HCT116 (cell line): ENCODE measurements around the gene GIT1. TPM values are rescaled to one million over a fixed set of nuclear protein-coding genes. Genes with fewer than 3 reads are reported as not detected.

Experiments
- ATAC-seq: fragments of 200-7000 bp; cut with Tn5 transposase; 2 replicates; pipeline ENCODE4 v1.9.1; 2020; ENCODE audit warnings: mild to moderate bottlenecking, moderate library complexity
- BruUV-seq: library from RNA; stranded (reverse); fragments of 400-500 nt; replicated peaks from 2 replicates; lab custom pipeline; 2021; lab: Mats Ljungman, UMichigan
- CTCF ChIA-PET: fragments of 300-600 bp; sonication (Branson Sonifier 250); formaldehyde crosslinking; loops from one replicate; lab custom pipeline; 2021; ENCODE audit warnings: antibody characterized with exemption; lab: Charles Lee
- POLR2A ChIA-PET: fragments of 300-600, 350-600 bp; sonication (Branson Sonifier 250); formaldehyde crosslinking; loops from one replicate; lab custom pipeline; 2021; ENCODE audit warnings: antibody characterized with exemption; lab: Charles Lee
- RAD21 ChIA-PET, 2 experiments: fragments of 300-600 bp; sonication (Branson Sonifier 250); formaldehyde crosslinking; loops; one replicate each; lab custom pipeline; 2023; ENCODE audit warnings: low total read pairs in 2 of 2; ENCODE audit not compliant: uncharacterized antibody in 2 of 2, unreplicated experiment in 2 of 2, low non-redundant PET in 1 of 2; lab: Charles Lee
- DNase-seq: peaks from one replicate; pipeline ENCODE4 v3.0.0-alpha.2; 2010; ENCODE audit warnings: low read depth, low spot score
- H2AFZ ChIP-seq: fragments of 200-600 bp; shearing (Covaris generic), sonication (generic); 2 replicates; pipeline ENCODE4 v1.6.1; 2017; ENCODE audit warnings: low read depth, mixed run types, mixed read lengths, antibody characterized with exemption, low read length; ENCODE audit not compliant: poor library complexity, severe bottlenecking
- H3K27ac ChIP-seq: 2 replicates; pipeline ENCODE4 v1.5.1; 2012; ENCODE audit warnings: low read depth, low read length
- H3K27me3 ChIP-seq: fragments of 200-600 bp; sonication (generic); 2 replicates; pipeline ENCODE4 v1.6.1; 2016; ENCODE audit warnings: mixed run types, low read length, mixed read lengths; ENCODE audit not compliant: insufficient read depth
- H3K36me3 ChIP-seq, 2 experiments: fragments of 200-500 bp in 1 of 2; fragments of 200-600 bp in 1 of 2; sonication (Bioruptor generic) in 1 of 2; sonication (generic) in 1 of 2; 2 replicates each; pipeline versions ENCODE4 v1.5.1 to v1.6.1; 2014 to 2016; ENCODE audit warnings: low read length in 2 of 2, inconsistent platforms in 1 of 2, mixed read lengths in 1 of 2, mixed run types in 1 of 2; ENCODE audit not compliant: insufficient read depth in 2 of 2, control insufficient read depth in 1 of 2
- H3K4me1 ChIP-seq, 2 experiments: fragments of 200-600 bp in 1 of 2; sonication (generic) in 1 of 2; 2 replicates each; pipeline versions ENCODE4 v1.5.1 to v1.6.1; 2012 to 2017; ENCODE audit warnings: low read length in 2 of 2, inconsistent platforms in 1 of 2, mild to moderate bottlenecking in 1 of 2, mixed read lengths in 1 of 2, mixed run types in 1 of 2, moderate library complexity in 1 of 2; ENCODE audit not compliant: insufficient read depth in 2 of 2, control insufficient read depth in 1 of 2
- H3K4me2 ChIP-seq: fragments of 200-600 bp; sonication (generic); 2 replicates; pipeline ENCODE4 v1.6.1; 2017; ENCODE audit warnings: mixed run types, low read length, mixed read lengths
- H3K4me3 ChIP-seq, 2 experiments: fragments of 200-600 bp in 1 of 2; sonication (generic) in 1 of 2; replicated peaks in 1 of 2; 2 replicates each; pipeline ENCODE4 v1.5.1; 2011 to 2016; ENCODE audit warnings: low read length in 2 of 2, control low read depth in 1 of 2, low read depth in 1 of 2, mild to moderate bottlenecking in 1 of 2, mixed read lengths in 1 of 2, mixed run types in 1 of 2
- H3K79me2 ChIP-seq: fragments of 200-600 bp; sonication (generic); 2 replicates; pipeline ENCODE4 v1.6.1; 2017; ENCODE audit warnings: mild to moderate bottlenecking, mixed run types, low read length, moderate library complexity, mixed read lengths; ENCODE audit not compliant: insufficient read depth
- H3K9ac ChIP-seq: fragments of 200-600 bp; sonication (generic); 2 replicates; pipeline ENCODE4 v1.6.1; 2016; ENCODE audit warnings: low read length, mixed read lengths
- H3K9me2 ChIP-seq: fragments of 200-600 bp; sonication (generic), shearing (Covaris generic); 2 replicates; pipeline ENCODE4 v1.6.1; 2017; ENCODE audit warnings: mixed run types, mild to moderate bottlenecking, moderate library complexity; ENCODE audit not compliant: insufficient read depth
- H3K9me3 ChIP-seq, 2 experiments: fragments of 200-500 bp in 1 of 2; fragments of 200-600 bp in 1 of 2; sonication (Bioruptor generic) in 1 of 2; sonication (generic) in 1 of 2; 2 replicates each; pipeline ENCODE4 v1.6.1; 2014 to 2017; ENCODE audit warnings: low read length in 2 of 2, mixed read lengths in 2 of 2, inconsistent platforms in 1 of 2, low read depth in 1 of 2, mild to moderate bottlenecking in 1 of 2, mixed run types in 1 of 2, moderate library complexity in 1 of 2; ENCODE audit not compliant: control insufficient read depth in 1 of 2, insufficient read depth in 1 of 2
- H4K20me1 ChIP-seq: fragments of 200-600 bp; sonication (generic), shearing (Covaris generic); 2 replicates; pipeline ENCODE4 v1.6.1; 2017; ENCODE audit warnings: mixed run types, mild to moderate bottlenecking, moderate library complexity; ENCODE audit not compliant: insufficient read depth
- CBX3 ChIP-seq: IDR thresholded peaks from 2 replicates; pipeline ENCODE4 v1.6.1; 2012; ENCODE audit warnings: low read depth
- CTCF ChIP-seq, 3 experiments: fragments of 200-600 bp in 1 of 3; sonication (generic) in 1 of 3; IDR thresholded peaks in 2 of 3; conservative IDR thresholded peaks in 1 of 3; 2 replicates each; pipeline ENCODE4 v1.5.1; 2012 to 2017; ENCODE audit warnings: low read depth in 2 of 3, low read length in 2 of 3, antibody characterized with exemption in 1 of 3, borderline replicate concordance in 1 of 3, control low read depth in 1 of 3, mild to moderate bottlenecking in 1 of 3, mixed read lengths in 1 of 3, mixed run types in 1 of 3, moderate library complexity in 1 of 3; ENCODE audit not compliant: insufficient read depth in 1 of 3
- ELF1 ChIP-seq: IDR thresholded peaks from 2 replicates; pipeline ENCODE4 v1.6.1; 2012; ENCODE audit warnings: low read depth, borderline replicate concordance
- EZH2 ChIP-seq: fragments of 200-600 bp; sonication (generic); IDR thresholded peaks from 2 replicates; pipeline ENCODE4 v1.6.1; 2017; ENCODE audit warnings: antibody characterized with exemption, mixed run types
- EZH2phosphoT487 ChIP-seq: fragments of 200-600 bp; IDR thresholded peaks from 2 replicates; pipeline ENCODE4 v1.6.1; 2018; ENCODE audit warnings: antibody characterized with exemption, borderline replicate concordance
- JUND ChIP-seq: IDR thresholded peaks from 2 replicates; pipeline ENCODE4 v1.6.1; 2012
- MAX ChIP-seq: IDR thresholded peaks from 2 replicates; pipeline ENCODE4 v1.6.1; 2012
- POLR2A ChIP-seq: IDR thresholded peaks from 2 replicates; pipeline ENCODE4 v1.7.0; 2011; ENCODE audit warnings: borderline replicate concordance; ENCODE audit not compliant: insufficient read depth, insufficient read length; ENCODE audit errors: extremely low read depth
- RAD21 ChIP-seq: IDR thresholded peaks from 2 replicates; pipeline ENCODE4 v1.6.1; 2012; ENCODE audit warnings: low read depth, mild to moderate bottlenecking
- REST ChIP-seq: IDR thresholded peaks from 2 replicates; pipeline ENCODE4 v1.6.1; 2012; ENCODE audit warnings: low read depth
- SP1 ChIP-seq: IDR thresholded peaks from 2 replicates; pipeline ENCODE4 v1.6.1; 2012; ENCODE audit warnings: low read depth
- ZBTB33 ChIP-seq: IDR thresholded peaks from 2 replicates; pipeline ENCODE4 v1.6.1; 2011; ENCODE audit warnings: mild to moderate bottlenecking, low read length, moderate library complexity; ENCODE audit not compliant: insufficient replicate concordance; ENCODE audit errors: extremely low read depth
- ZFX ChIP-seq: fragments of 450-650 bp; IDR thresholded peaks from 2 replicates; pipeline ENCODE4 v1.6.1; 2017
- ZNF274 ChIP-seq: fragments of 200-500 bp; sonication (Bioruptor generic); IDR thresholded peaks from 2 replicates; pipeline ENCODE4 v1.6.1; 2014; ENCODE audit warnings: mild to moderate bottlenecking, low read depth, low read length, inconsistent platforms
- intact Hi-C: fragments of 100-400 bp; cut with micrococcal nuclease; formaldehyde crosslinking; loops from 2 replicates; pipeline ENCODE4 v1.10.0; 2022
- total RNA-seq: library from RNA; stranded (reverse); gene quantifications from one replicate; pipeline ENCODE4 v1.2.1, GENCODE V29; 2021; ENCODE audit not compliant: unreplicated experiment
- TF ChIP-seq, protein P1 (sequence below): IDR thresholded peaks from 2 replicates; pipeline ENCODE4 v1.6.1; 2012

Gene GIT1
- total RNA-seq, 1 experiment from 2014 or later = 76.5 TPM

DNA sequence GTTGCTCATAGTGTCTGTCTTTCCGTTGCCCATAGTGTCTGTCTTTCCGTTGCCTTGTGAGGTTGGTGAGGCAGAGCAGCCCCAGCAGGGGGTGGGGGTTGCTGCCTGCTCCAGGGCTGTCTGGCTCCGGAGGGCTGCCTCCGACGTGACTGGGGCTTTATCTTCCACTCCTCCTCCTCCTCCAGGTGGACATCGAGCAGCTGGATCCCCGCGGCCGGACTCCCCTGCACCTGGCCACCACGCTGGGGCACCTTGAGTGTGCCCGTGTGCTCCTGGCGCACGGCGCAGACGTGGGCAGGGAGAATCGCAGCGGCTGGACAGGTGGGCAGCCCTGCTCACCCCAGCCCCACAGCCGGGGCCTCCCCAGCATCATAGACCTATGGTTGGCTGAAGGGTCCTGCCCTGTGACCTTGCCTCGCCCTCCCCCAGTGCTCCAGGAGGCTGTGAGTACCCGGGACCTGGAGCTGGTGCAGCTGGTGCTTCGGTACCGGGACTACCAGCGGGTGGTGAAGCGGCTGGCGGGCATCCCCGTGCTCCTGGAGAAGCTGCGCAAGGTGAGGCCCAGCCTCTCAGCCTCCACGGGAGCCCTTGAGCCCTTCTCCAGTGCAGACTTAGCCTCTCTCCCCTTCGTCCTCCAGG, 18.2 kb upstream of the GIT1 start:
- Histone ChIP-seq H3K27me3 (no peaks in the 10 kb centered on the region), H4K20me1 (no peaks in the 10 kb centered on the region), H3K4me3 (no peak overlapping the region), H3K9me3 (no peaks in the 10 kb centered on the region), H3K79me2 (peaks cover 4% of the 10 kb centered on the region; the same call in 1 of the 2 replicates), H3K4me2 (no peak overlapping the region), H3K4me1 (no peaks in the 10 kb centered on the region), H2AFZ (no peak overlapping the region), H3K9ac (no peak overlapping the region), H3K36me3 (no peaks in the 10 kb centered on the region), H3K9me2 (no peaks in the 10 kb centered on the region), H3K27ac (no peak overlapping the region)
- no peak for DNase-seq
- intact Hi-C loops = no loop called here
- no TSS peak for BruUV-seq
- no peak for ATAC-seq
- ChIA-PET CTCF (interaction anchor here (4.3 kb wide), 1 partner anchor 10 kb away, joined by 28 read pairs; no protein-coding TSS in a partner anchor), POLR2A (no interaction called here), RAD21 (no interaction called here)
- TF ChIP-seq MAX (no peak), CTCF (IDR thresholded peaks at IDR 0.05 in 2 of 3, conservative IDR thresholded peaks at IDR 0.05 in 1 of 3; ENCODE audit: borderline replicate concordance in 1 of 3, insufficient read depth in 1 of 3, low read depth in 2 of 3, low read length in 2 of 3) (no peak), JUND (no peak), POLR2A (no peak), CBX3 (no peak), ZFX (no peak), REST (no peak), EZH2phosphoT487 (no peak), ELF1 (no peak), ZBTB33 (no peak), SP1 (no peak), ZNF274 (no peak), EZH2 (no peak), RAD21 (no peak)
- TF ChIP-seq, protein P1, sequence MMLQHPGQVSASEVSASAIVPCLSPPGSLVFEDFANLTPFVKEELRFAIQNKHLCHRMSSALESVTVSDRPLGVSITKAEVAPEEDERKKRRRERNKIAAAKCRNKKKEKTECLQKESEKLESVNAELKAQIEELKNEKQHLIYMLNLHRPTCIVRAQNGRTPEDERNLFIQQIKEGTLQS = no peak
- TF ChIP-seq, all 23 proteins: peak for 0
